ENCODE results near the gene SMIM12. TPM values are rescaled to one million over a fixed set of nuclear protein-coding genes. Genes with fewer than 3 reads are reported as not detected.

Gene SMIM12
- total and polyA plus RNA-seq, 2 of the 8 experiments (the other 6 are each of a cell fraction or from before 2014, with no cell fraction given): 40.9 to 49.2 TPM

DNA sequence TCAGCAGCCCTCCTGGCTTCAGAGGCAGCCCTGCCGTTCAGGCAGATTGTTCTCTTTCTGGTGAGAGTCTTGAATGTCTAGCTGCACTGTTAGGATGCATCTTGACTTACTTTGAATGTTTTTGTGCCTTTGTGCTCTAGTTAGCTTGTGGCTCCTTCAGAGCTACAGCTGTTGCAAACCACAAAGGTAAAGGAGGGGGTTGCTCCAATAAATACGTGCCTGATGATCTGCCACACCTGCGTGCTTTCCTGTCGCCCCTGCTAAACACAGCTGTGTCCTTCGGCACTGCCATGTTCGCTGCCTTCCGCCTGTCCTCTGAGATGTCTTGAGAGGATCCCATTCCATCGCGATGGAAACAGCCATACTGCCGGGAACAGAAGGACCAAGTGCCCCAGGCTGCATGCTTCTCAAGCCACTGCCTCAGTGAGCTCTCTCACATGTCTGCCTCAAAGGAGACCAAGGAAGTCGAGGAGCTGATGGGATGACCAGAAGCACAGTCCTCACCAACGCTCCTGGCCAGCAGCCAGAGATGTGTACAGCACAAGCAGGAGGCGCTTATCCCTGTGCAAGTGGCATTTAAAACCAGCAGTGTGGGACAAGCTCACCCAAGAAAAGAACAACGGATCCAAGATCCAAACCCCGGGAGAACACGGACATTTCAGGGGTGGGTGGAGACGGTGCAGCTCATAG, 12.0 kb upstream of the SMIM12 start:
- Histone ChIP-seq H4K8ac (ENCODE audit: extremely low read depth, insufficient read depth, low read length) (no peak overlapping the region), H3K9ac (replicated peaks in 1 of 4; ENCODE audit: extremely low read depth in 1 of 4, low read depth in 3 of 4, low read length in 3 of 4) (no peak overlapping the region), H3K18ac (ENCODE audit: extremely low read depth, low read length) (no peak overlapping the region), H3K23me2 (ENCODE audit: low read depth, low read length) (no peaks in the 10 kb centered on the region; the same call in 1 of the 2 replicates), H3K27me3 (replicated peaks in 1 of 4; ENCODE audit: control insufficient read depth in 3 of 4, extremely low read depth in 1 of 4, insufficient read depth in 3 of 4, low read length in 3 of 4) (peaks cover 0 to 8% (median under 1%) of the 10 kb centered on the region in 4 experiments; a peak in 1 of 7 replicates), H3K36me3 (ENCODE audit: control insufficient read depth in 2 of 4, insufficient read depth in 4 of 4, low read length in 3 of 4) (no peaks in the 10 kb centered on the region), H3K9me3 (ENCODE audit: insufficient read depth in 2 of 2, low read depth in 1 of 2, low read length in 1 of 2) (no peaks in the 10 kb centered on the region), H2BK15ac (ENCODE audit: low read length) (no peak overlapping the region), H3K79me2 (ENCODE audit: control insufficient read depth in 1 of 2, insufficient read depth in 2 of 2, low read length in 2 of 2) (no peaks in the 10 kb centered on the region), H3K4ac (replicated peaks; ENCODE audit: insufficient read length, low read depth, low read length) (no peak overlapping the region), H3K79me1 (ENCODE audit: low read depth, low read length) (no peaks in the 10 kb centered on the region; the same call in 1 of the 2 replicates), H3K4me3 (ENCODE audit: extremely low read depth in 1 of 4, insufficient read depth in 2 of 4, low read depth in 3 of 4, low read length in 4 of 4) (no peak overlapping the region), H2BK20ac (ENCODE audit: low read length) (no peak overlapping the region), H3K14ac (ENCODE audit: insufficient read length) (no peak overlapping the region), H4K91ac (replicated peaks; ENCODE audit: insufficient read length, low read length) (no peak overlapping the region), H4K20me1 (replicated peaks in 1 of 2; ENCODE audit: control insufficient read depth in 1 of 2, insufficient read depth in 2 of 2, low read length in 2 of 2) (peaks cover 0 to 3% of the 10 kb centered on the region in 2 experiments), H3K4me1 (replicated peaks in 1 of 4; ENCODE audit: control insufficient read depth in 3 of 4, insufficient read depth in 4 of 4, low read length in 3 of 4) (peaks cover 0 to 5% (median 2%) of the 10 kb centered on the region in 4 experiments; a peak in 2 of 7 replicates), H3K56ac (replicated peaks; ENCODE audit: insufficient read length, low read depth, low read length) (no peak overlapping the region), H3K4me2 (ENCODE audit: insufficient read depth in 1 of 2, low read depth in 2 of 2, low read length in 2 of 2) (no peak overlapping the region), H2BK5ac (ENCODE audit: low read depth, low read length) (no peak overlapping the region; the same call in 1 of the 2 replicates), H3K27ac (ENCODE audit: low read depth, low read length) (no peak overlapping the region), H3K23ac (ENCODE audit: insufficient read length) (no peak overlapping the region), H2BK120ac (replicated peaks; ENCODE audit: low read depth, low read length) (no peak overlapping the region), H2BK12ac (ENCODE audit: low read depth, low read length) (no peak overlapping the region), H2AK5ac (ENCODE audit: low read depth, low read length) (no peak overlapping the region), H4K5ac (ENCODE audit: insufficient read length, low read depth, low read length) (no peak overlapping the region), H2AFZ (ENCODE audit: low read length) (no peak overlapping the region)
- DNase-seq (ENCODE audit: low read depth in 1 of 2, low spot score in 2 of 2): no peak
- FAIRE-seq: no peak
- CTCF ChIA-PET (ENCODE audit: partially characterized antibody): interaction anchor here (1.0 to 9.6 kb wide), 7 partner anchors 10 to 85 kb away, joined by 4 to 103 read pairs (median 5); partner anchors contain the start of gene SMIM12
- POLR2A ChIA-PET (ENCODE audit: partially characterized antibody): interaction anchor here (0.6 to 1.6 kb wide), 4 partner anchors 9 to 310 kb away, joined by 3 to 4 read pairs (median 4); partner anchors contain the start of genes SMIM12 and ZMYM6
- WGBS, 2 experiments (ENCODE audit: extremely low coverage in 1 of 2, insufficient coverage in 1 of 2, insufficient read length in 1 of 2, insufficient replicate concordance in 2 of 2, low coverage in 1 of 2, low lambda C conversion rate in 2 of 2, missing lambda C conversion rate in 1 of 2): 82% methylated on average over 17 of the region's 17 CpGs; no CpG with 5 or more reads in 1 of the 2 experiments
- TF ChIP-seq SUZ12 (IDR thresholded peaks at IDR 0.05; ENCODE audit: low read length) (no peak), SRF (IDR thresholded peaks at IDR 0.05; ENCODE audit: low read depth, low read length) (no peak), EGR1 (IDR thresholded peaks at IDR 0.05; ENCODE audit: borderline replicate concordance, low read depth, low read length) (no peak), TCF12 (IDR thresholded peaks at IDR 0.05; ENCODE audit: low read depth, low read length) (no peak), YY1 (IDR thresholded peaks at IDR 0.05; ENCODE audit: low read depth, low read length) (no peak)
- TF ChIP-seq, protein P1, sequence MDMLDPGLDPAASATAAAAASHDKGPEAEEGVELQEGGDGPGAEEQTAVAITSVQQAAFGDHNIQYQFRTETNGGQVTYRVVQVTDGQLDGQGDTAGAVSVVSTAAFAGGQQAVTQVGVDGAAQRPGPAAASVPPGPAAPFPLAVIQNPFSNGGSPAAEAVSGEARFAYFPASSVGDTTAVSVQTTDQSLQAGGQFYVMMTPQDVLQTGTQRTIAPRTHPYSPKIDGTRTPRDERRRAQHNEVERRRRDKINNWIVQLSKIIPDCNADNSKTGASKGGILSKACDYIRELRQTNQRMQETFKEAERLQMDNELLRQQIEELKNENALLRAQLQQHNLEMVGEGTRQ (IDR thresholded peaks at IDR 0.05; ENCODE audit: low read length): no peak
- TF ChIP-seq, protein P2, sequence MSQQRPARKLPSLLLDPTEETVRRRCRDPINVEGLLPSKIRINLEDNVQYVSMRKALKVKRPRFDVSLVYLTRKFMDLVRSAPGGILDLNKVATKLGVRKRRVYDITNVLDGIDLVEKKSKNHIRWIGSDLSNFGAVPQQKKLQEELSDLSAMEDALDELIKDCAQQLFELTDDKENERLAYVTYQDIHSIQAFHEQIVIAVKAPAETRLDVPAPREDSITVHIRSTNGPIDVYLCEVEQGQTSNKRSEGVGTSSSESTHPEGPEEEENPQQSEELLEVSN (IDR thresholded peaks at IDR 0.05): no peak
- TF ChIP-seq, protein P3, sequence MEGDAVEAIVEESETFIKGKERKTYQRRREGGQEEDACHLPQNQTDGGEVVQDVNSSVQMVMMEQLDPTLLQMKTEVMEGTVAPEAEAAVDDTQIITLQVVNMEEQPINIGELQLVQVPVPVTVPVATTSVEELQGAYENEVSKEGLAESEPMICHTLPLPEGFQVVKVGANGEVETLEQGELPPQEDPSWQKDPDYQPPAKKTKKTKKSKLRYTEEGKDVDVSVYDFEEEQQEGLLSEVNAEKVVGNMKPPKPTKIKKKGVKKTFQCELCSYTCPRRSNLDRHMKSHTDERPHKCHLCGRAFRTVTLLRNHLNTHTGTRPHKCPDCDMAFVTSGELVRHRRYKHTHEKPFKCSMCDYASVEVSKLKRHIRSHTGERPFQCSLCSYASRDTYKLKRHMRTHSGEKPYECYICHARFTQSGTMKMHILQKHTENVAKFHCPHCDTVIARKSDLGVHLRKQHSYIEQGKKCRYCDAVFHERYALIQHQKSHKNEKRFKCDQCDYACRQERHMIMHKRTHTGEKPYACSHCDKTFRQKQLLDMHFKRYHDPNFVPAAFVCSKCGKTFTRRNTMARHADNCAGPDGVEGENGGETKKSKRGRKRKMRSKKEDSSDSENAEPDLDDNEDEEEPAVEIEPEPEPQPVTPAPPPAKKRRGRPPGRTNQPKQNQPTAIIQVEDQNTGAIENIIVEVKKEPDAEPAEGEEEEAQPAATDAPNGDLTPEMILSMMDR (IDR thresholded peaks at IDR 0.05; ENCODE audit: control extremely low read depth in 1 of 3, insufficient read depth in 1 of 3, low read depth in 1 of 3, low read length in 3 of 3): no peak
